ENCODE results near the gene CLCN4. TPM values are rescaled to one million over a fixed set of nuclear protein-coding genes. Genes with fewer than 3 reads are reported as not detected.

Gene CLCN4
- total RNA-seq, 1 experiment from 2014 or later: 6.9 TPM

- H3K27me3 Mint-ChIP-seq (ENCODE audit: low read depth): peaks cover 2% of the 10 kb centered on the region; the same call in 1 of the 2 replicates
- peaks cover 20 to 34% of the 10 kb centered on the region in 2 experiments for H3K4me1 Mint-ChIP-seq
- H3K14ac ChIP-seq (ENCODE audit: insufficient read depth, low read length): no peak overlapping the region
- H2BK20ac ChIP-seq (ENCODE audit: low read depth, low read length, poor library complexity, severe bottlenecking): no peak overlapping the region
- H4K5ac ChIP-seq (ENCODE audit: insufficient read length, low read depth, low read length): no peak overlapping the region
- no peak overlapping the region for H2BK5ac ChIP-seq (ENCODE audit: insufficient read length, low read length)
- H4K91ac ChIP-seq (ENCODE audit: insufficient read length, low read depth, low read length): no peak overlapping the region
- no CpG with 5 or more reads among the region's 7 CpGs for WGBS (ENCODE audit: extremely low coverage, insufficient read length, low lambda C conversion rate)
- H4K20me1 ChIP-seq (ENCODE audit: control insufficient read depth, insufficient read depth, insufficient read length): no peaks in the 10 kb centered on the region
- H3K79me1 ChIP-seq (ENCODE audit: insufficient read depth, low read depth, low read length, poor library complexity, severe bottlenecking): no peaks in the 10 kb centered on the region
- no peaks in the 10 kb centered on the region for H3K4me1 ChIP-seq (ENCODE audit: insufficient read depth, low read length)
- H3K27me3 ChIP-seq (ENCODE audit: insufficient read depth, low read length): no peaks in the 10 kb centered on the region
- peaks cover 7% of the 10 kb centered on the region for H3K9me3 ChIP-seq (ENCODE audit: control insufficient read depth, low read depth, low read length)
- DNase-seq: no peak
- H3K9me3 Mint-ChIP-seq: peaks cover 49 to 57% of the 10 kb centered on the region in 2 experiments
- no peak overlapping the region for H3K4me2 ChIP-seq (ENCODE audit: insufficient read depth, insufficient read length, low read length)
- H2AFZ ChIP-seq (ENCODE audit: low read length): no peak overlapping the region
- H3K9ac ChIP-seq (ENCODE audit: extremely low read depth, insufficient read length, low read length): no peak overlapping the region
- TF ChIP-seq CTCF (conservative IDR thresholded peaks at IDR 0.05): no peak
- no peak overlapping the region for H3K4ac ChIP-seq (ENCODE audit: low read depth, low read length)
- no peak overlapping the region for H3K23ac ChIP-seq (ENCODE audit: insufficient read length, low read depth, low read length)
- H2BK120ac ChIP-seq (ENCODE audit: low read depth, low read length, poor library complexity, severe bottlenecking): no peak overlapping the region
- H3K18ac ChIP-seq (ENCODE audit: insufficient read length, low read depth, low read length): no peak overlapping the region
- no peaks in the 10 kb centered on the region for H3K79me2 ChIP-seq (ENCODE audit: insufficient read depth, low read length)
- H3K23me2 ChIP-seq (ENCODE audit: insufficient read length, low read depth, low read length, poor library complexity, severe bottlenecking): no peaks in the 10 kb centered on the region
- no peak overlapping the region for H3K4me3 Mint-ChIP-seq
- H3K27ac ChIP-seq (ENCODE audit: insufficient read length, low read depth, low read length): no peak overlapping the region
- H3K27ac Mint-ChIP-seq: no peak overlapping the region
- no peak overlapping the region for H2BK15ac ChIP-seq (ENCODE audit: low read depth, low read length)
- H3T11ph ChIP-seq (ENCODE audit: low read length): no peak overlapping the region
- peaks cover 0 to 16% (median 11%) of the 10 kb centered on the region in 3 experiments; a peak in 4 of 7 replicates for H3K36me3 Mint-ChIP-seq (ENCODE audit: insufficient read depth in 1 of 3, low read depth in 3 of 3)
- no peak overlapping the region for H4K8ac ChIP-seq (replicated peaks; ENCODE audit: insufficient read length, low read depth, low read length)
- no peak overlapping the region for H2BK12ac ChIP-seq (ENCODE audit: insufficient read length, low read depth, low read length)
- no peak overlapping the region for H3K56ac ChIP-seq (ENCODE audit: insufficient read length, low read depth, low read length)
- no peak overlapping the region for H2AK5ac ChIP-seq (ENCODE audit: insufficient read length, low read length)
These were observed 20.2 kb downstream of the CLCN4 start for GRCh38 chrX:10177004-10177396.
